RWPE1 (cell line): ENCODE measurements around the gene NFKB2.

Experiments used
- CTCF ChIA-PET: fragments of 350-600 bp; sonication (Branson Sonifier 250); formaldehyde crosslinking; extraction: SDS; loops from one replicate; lab custom pipeline; 2021; lab: Yijun Ruan, JAX
- POLR2A ChIA-PET: fragments of 400-600 bp; formaldehyde crosslinking; extraction: SDS; loops from one replicate; lab custom pipeline; 2020; ENCODE audit warnings: antibody characterized with exemption; ENCODE audit not compliant: low non-redundant PET; lab: Yijun Ruan, JAX
- DNase-seq: peaks from one replicate; pipeline ENCODE4 v3.0.0; 2012; ENCODE audit warnings: low spot score
- H3K27ac ChIP-seq: fragments of 450-650 bp; 2 replicates; pipeline ENCODE4 v1.5.1; 2017
- TF ChIP-seq, protein P1 (sequence below): fragments of 450-650 bp; conservative IDR thresholded peaks from 2 replicates; pipeline ENCODE4 v1.5.1; 2017; ENCODE audit warnings: low read depth, mild to moderate bottlenecking

The NFKB2 gene

DNA sequence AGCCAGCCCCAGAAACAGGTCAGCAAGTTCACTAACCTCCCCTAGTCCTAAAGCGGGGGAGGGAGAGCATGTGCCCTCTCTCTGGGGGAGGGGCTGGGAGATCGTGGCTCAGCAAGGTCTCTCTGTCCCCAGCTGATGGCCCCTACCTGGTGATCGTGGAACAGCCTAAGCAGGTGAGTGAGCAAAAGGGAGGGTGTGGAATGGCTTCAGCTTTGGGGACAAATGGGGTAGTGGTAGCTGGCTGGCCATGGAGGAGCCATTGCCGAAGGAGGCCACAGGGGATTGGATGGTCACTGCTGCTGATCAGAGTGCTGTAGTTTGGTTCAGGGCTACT lies 779 bp downstream of the NFKB2 start:
- DNase-seq, result no peak
- peak overlapping the region; percentile 85 for H3K27ac ChIP-seq
- ChIA-PET CTCF (interaction anchor here (0.7 to 7.6 kb wide), 4 partner anchors 26 to 1262 kb away, joined by 6 to 108 read pairs (median 27); partner anchors contain the start of gene FBXL15), POLR2A (interaction anchor here (0.6 to 1.0 kb wide), 2 partner anchors 130 to 185 kb away, joined by 3 to 7 read pairs; no protein-coding TSS in a partner anchor)
- TF ChIP-seq, protein P1, sequence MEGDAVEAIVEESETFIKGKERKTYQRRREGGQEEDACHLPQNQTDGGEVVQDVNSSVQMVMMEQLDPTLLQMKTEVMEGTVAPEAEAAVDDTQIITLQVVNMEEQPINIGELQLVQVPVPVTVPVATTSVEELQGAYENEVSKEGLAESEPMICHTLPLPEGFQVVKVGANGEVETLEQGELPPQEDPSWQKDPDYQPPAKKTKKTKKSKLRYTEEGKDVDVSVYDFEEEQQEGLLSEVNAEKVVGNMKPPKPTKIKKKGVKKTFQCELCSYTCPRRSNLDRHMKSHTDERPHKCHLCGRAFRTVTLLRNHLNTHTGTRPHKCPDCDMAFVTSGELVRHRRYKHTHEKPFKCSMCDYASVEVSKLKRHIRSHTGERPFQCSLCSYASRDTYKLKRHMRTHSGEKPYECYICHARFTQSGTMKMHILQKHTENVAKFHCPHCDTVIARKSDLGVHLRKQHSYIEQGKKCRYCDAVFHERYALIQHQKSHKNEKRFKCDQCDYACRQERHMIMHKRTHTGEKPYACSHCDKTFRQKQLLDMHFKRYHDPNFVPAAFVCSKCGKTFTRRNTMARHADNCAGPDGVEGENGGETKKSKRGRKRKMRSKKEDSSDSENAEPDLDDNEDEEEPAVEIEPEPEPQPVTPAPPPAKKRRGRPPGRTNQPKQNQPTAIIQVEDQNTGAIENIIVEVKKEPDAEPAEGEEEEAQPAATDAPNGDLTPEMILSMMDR, result no peak

DNA sequence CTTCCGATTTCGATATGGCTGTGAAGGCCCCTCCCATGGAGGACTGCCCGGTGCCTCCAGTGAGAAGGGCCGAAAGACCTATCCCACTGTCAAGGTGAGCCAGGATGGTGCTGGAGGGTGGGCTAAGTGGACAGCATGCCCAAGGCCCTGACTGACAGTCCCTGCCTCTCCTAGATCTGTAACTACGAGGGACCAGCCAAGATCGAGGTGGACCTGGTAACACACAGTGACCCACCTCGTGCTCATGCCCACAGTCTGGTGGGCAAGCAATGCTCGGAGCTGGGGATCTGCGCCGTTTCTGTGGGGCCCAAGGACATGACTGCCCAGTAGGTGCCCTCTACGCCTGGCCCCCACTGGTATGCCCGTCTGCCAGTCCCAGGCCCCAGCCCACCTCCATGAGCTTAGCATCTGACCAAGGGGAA lies 1.2 kb downstream of the NFKB2 start:
- DNase-seq, result no peak
- TF ChIP-seq, protein P1, result no peak
- ChIA-PET POLR2A (interaction anchor here (0.6 kb wide), 1 partner anchor 184 kb away, joined by 7 read pairs; no protein-coding TSS in a partner anchor), CTCF (interaction anchor here (4.6 to 7.6 kb wide), 2 partner anchors 25 to 166 kb away, joined by 41 to 108 read pairs; partner anchors contain the start of gene FBXL15)
- peak overlapping the region; percentile 85 for H3K27ac ChIP-seq

DNA sequence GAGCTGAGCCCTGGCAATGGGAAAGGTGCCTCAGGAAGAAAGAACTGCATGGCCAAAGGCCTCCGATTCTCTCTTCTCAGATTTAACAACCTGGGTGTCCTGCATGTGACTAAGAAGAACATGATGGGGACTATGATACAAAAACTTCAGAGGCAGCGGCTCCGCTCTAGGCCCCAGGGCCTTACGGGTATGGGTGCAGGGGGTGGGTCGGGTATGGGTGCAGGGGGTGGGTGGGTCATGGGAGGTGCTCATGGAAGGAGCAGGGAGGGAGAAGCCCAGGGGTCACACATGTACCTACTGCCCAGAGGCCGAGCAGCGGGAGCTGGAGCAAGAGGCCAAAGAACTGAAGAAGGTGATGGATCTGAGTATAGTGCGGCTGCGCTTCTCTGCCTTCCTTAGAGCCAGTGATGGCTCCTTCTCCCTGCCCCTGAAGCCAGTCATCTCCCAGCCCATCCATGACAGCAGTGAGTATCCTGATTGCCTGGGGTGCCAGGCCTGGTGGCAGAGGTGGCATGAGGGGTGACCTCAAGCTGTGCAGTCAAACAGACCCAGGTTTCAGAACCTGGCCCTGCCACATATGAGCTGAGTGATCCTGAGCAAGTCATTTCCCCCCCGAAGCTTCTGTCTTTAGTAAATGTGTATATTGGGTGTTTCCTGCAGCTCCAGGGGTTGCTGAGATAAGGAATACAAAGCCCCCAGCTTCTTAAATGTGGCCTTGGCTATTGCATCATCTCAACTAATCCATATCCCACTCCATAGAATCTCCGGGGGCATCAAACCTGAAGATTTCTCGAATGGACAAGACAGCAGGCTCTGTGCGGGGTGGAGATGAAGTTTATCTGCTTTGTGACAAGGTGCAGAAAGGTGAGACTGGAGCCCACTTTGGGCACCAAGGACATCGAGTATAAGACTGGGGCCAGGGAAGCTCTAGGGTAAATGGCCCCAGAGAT lies 2.0 kb downstream of the NFKB2 start:
- H3K27ac ChIP-seq, result peak overlapping the region; percentile 85
- DNase-seq, result no peak
- TF ChIP-seq, protein P1, result no peak
- ChIA-PET CTCF (interaction anchor here (3.2 to 8.9 kb wide), 4 partner anchors 13 to 167 kb away, joined by 27 to 108 read pairs (median 60); partner anchors contain the start of gene FBXL15), POLR2A (no interaction called here)

DNA sequence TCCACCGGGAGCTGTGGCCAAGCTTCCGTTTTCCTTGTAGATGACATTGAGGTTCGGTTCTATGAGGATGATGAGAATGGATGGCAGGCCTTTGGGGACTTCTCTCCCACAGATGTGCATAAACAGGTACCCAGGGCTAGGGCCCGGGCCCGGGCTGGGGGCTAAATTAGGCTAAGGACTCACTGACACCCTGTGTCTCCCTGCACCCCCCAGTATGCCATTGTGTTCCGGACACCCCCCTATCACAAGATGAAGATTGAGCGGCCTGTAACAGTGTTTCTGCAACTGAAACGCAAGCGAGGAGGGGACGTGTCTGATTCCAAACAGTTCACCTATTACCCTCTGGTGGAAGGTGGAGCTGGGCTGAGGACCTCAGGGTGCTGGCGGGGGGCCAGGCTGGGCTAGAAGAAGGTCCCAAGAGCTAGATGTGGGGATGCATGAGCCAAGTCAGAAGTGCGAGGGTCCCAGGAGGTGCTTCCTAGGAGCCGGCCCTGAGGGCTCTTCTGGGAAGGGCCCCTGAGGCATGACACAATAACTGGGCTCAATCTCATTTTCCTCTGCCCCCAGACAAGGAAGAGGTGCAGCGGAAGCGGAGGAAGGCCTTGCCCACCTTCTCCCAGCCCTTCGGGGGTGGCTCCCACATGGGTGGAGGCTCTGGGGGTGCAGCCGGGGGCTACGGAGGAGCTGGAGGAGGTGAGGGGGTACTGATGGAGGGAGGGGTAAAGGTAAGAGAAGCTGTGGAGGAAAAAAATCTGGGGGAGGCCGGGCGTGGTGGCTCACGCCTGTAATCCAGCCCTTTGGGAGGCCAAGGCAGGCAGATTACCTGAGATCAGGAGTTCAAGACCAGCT lies 2.9 kb downstream of the NFKB2 start:
- CTCF ChIA-PET, result interaction anchor here (0.6 to 8.9 kb wide), 7 partner anchors 12 to 230 kb away, joined by 3 to 108 read pairs (median 12); partner anchors contain the start of gene FBXL15
- POLR2A ChIA-PET, result interaction anchor here (0.7 kb wide), 1 partner anchor 226 kb away, joined by 4 read pairs; no protein-coding TSS in a partner anchor
- TF ChIP-seq, protein P1, result no peak
- DNase-seq, result no peak
- peak overlapping the region; percentile 85 for H3K27ac ChIP-seq

DNA sequence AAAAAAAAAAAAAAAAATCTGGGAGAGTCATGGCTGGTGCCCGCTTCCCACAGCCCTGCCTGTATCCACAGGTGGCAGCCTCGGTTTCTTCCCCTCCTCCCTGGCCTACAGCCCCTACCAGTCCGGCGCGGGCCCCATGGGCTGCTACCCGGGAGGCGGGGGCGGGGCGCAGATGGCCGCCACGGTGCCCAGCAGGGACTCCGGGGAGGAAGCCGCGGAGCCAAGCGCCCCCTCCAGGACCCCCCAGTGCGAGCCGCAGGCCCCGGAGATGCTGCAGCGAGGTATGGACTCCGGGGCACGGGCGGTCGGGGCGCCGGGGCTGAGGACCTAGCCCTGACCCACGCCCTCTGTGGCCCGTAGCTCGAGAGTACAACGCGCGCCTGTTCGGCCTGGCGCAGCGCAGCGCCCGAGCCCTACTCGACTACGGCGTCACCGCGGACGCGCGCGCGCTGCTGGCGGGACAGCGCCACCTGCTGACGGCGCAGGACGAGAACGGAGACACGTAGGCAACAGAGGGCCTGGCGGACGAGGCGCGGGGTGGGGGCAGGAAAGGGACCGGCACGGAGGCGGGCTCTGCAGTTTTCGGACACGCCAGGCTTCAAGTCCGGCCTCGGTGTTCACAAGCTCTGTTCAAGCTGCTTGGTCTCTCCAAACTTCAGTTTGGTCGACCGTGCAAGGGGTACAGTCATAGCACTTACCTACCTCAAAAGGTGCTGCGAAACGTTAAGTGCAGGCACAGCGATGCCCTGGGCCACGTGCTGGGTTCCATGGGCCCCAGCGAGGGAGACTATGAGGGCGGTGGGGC lies 3.9 kb downstream of the NFKB2 start:
- POLR2A ChIA-PET, result interaction anchor here (0.7 kb wide), 1 partner anchor 227 kb away, joined by 4 read pairs; no protein-coding TSS in a partner anchor

More for the DNA sequence above, 3.9 kb downstream of the NFKB2 start:
- CTCF ChIA-PET, result interaction anchor here (0.5 to 8.9 kb wide), 28 partner anchors 9 to 1368 kb away, joined by 3 to 108 read pairs (median 4); partner anchors contain the start of genes C10orf95, ELOVL3, FBXL15 and PSD
- TF ChIP-seq, protein P1, result peak; percentile 96
- H3K27ac ChIP-seq, result peak overlapping the region; percentile 85
- peak; percentile 84 for DNase-seq
